LHCN-M2 (cell line): ENCODE data around the gene MEOX1. TPM values are rescaled to one million over a fixed set of nuclear protein-coding genes. Genes with fewer than 3 reads are reported as not detected.

Experiments
- DNase-seq: peaks from one replicate; pipeline ENCODE4 v3.0.0-alpha.2; 2012; ENCODE audit warnings: low read depth
- total RNA-seq: library from RNA; depleted of rRNA; stranded (reverse); fragments of >200 nt; gene quantifications from 2 replicates; pipeline ENCODE4 v1.2.3, GENCODE V29; 2014

MEOX1 gene
- total RNA-seq, 1 experiment from 2014 or later: not detected

- no peak for DNase-seq
Observed at GRCh38 chr17:43658900-43659299, 2.8 kb downstream of the MEOX1 start.

- DNase-seq: no peak
Observed at GRCh38 chr17:43655693-43656255, 5.9 kb downstream of the MEOX1 start.

- DNase-seq: no peak
Observed at GRCh38 chr17:43652124-43652480, 9.6 kb downstream of the MEOX1 start.

GRCh38 chr17:43650471-43650870, 11.3 kb downstream of the MEOX1 start:
- DNase-seq: no peak

- DNase-seq: no peak
Observed at GRCh38 chr17:43648916-43649315, 12.8 kb downstream of the MEOX1 start.

- DNase-seq: no peak
Observed at GRCh38 chr17:43645765-43646481, 15.8 kb downstream of the MEOX1 start.

GRCh38 chr17:43645450-43645764, 16.3 kb downstream of the MEOX1 start:
- no peak for DNase-seq

GRCh38 chr17:43644081-43644480, 17.6 kb downstream of the MEOX1 start:
- no peak for DNase-seq

GRCh38 chr17:43641416-43641815, 20.3 kb downstream of the MEOX1 start:
- no peak for DNase-seq

GRCh38 chr17:43640491-43641252, 21.1 kb downstream of the MEOX1 start:
- DNase-seq: no peak

GRCh38 chr17:43637563-43638323, 24.0 kb downstream of the MEOX1 start:
- DNase-seq: no peak

- DNase-seq: peak; percentile 30
Observed at GRCh38 chr17:43636426-43636825, 25.3 kb downstream of the MEOX1 start.

- DNase-seq: no peak
Observed at GRCh38 chr17:43634591-43635125, 27.1 kb downstream of the MEOX1 start.

GRCh38 chr17:43632221-43632620, 29.5 kb downstream of the MEOX1 start:
- no peak for DNase-seq

- no peak for DNase-seq
Observed at GRCh38 chr17:43631429-43631828, 30.3 kb downstream of the MEOX1 start.

- DNase-seq: no peak
Observed at GRCh38 chr17:43628089-43628650, 33.6 kb downstream of the MEOX1 start.

- no peak for DNase-seq
Observed at GRCh38 chr17:43627653-43628052, 34.1 kb downstream of the MEOX1 start.

GRCh38 chr17:43626023-43626422, 35.7 kb downstream of the MEOX1 start:
- DNase-seq: no peak

GRCh38 chr17:43625606-43626005, 36.1 kb downstream of the MEOX1 start:
- DNase-seq: no peak

- no peak for DNase-seq
Observed at GRCh38 chr17:43620581-43620980, 41.1 kb downstream of the MEOX1 start.

GRCh38 chr17:43620147-43620546, 41.6 kb downstream of the MEOX1 start:
- no peak for DNase-seq

- no peak for DNase-seq
Observed at GRCh38 chr17:43619705-43620104, 42.0 kb downstream of the MEOX1 start.
